HEK293 (cell line): Measurements from ENCODE around the gene PLEKHG5.

Experiments
- CTCF ChIA-PET: fragments of 350-600 bp; formaldehyde crosslinking; extraction: SDS; loops from one replicate; lab custom pipeline; 2021; ENCODE audit warnings: antibody characterized with exemption; lab: Yijun Ruan, JAX
- POLR2A ChIA-PET: fragments of 300-600 bp; formaldehyde crosslinking; extraction: SDS; loops from one replicate; lab custom pipeline; 2020; ENCODE audit warnings: antibody characterized with exemption, inconsistent platforms; lab: Yijun Ruan, JAX
- H3K27ac ChIP-seq: fragments of 200-500 bp; sonication (Bioruptor generic); 2 replicates; pipeline ENCODE4 v1.5.1; 2014; ENCODE audit warnings: low read depth, low read length, control low read depth, inconsistent platforms; ENCODE audit errors: extremely low read depth
- H3K36me3 ChIP-seq, 2 experiments: fragments of 200-500 bp in 1 of 2; sonication (Bioruptor generic) in 1 of 2; 1 replicate in 1 of 2; 2 replicates in 1 of 2; pipeline ENCODE4 v1.5.1; 2014 to 2017; ENCODE audit warnings: inconsistent platforms in 2 of 2, low read length in 2 of 2; ENCODE audit not compliant: control insufficient read depth in 2 of 2, insufficient read depth in 1 of 2
- H3K4me1 ChIP-seq: fragments of 200-500 bp; sonication (Bioruptor generic); 2 replicates; pipeline ENCODE4 v1.5.1; 2014; ENCODE audit warnings: mild to moderate bottlenecking, low read length, inconsistent platforms; ENCODE audit not compliant: control insufficient read depth, insufficient read depth
- H3K4me3 ChIP-seq: 2 replicates; pipeline ENCODE4 v1.5.1; 2011; ENCODE audit warnings: low read depth, mild to moderate bottlenecking, control low read depth, low read length, moderate library complexity
- H3K9me3 ChIP-seq: fragments of 200-500 bp; sonication (Bioruptor generic); 2 replicates; pipeline ENCODE4 v1.5.1; 2014; ENCODE audit warnings: low read depth, low read length, inconsistent platforms; ENCODE audit not compliant: control insufficient read depth, insufficient read depth
- GLIS2 ChIP-seq: fragments of 450-650 bp; formaldehyde crosslinking; IDR thresholded peaks from 2 replicates; pipeline ENCODE4 v1.5.1; 2016; ENCODE audit warnings: missing biosample characterization, missing genetic modification characterization
- PATZ1 ChIP-seq: fragments of 450-650 bp; formaldehyde crosslinking; IDR thresholded peaks from 2 replicates; pipeline ENCODE4 v1.5.1; 2016; ENCODE audit warnings: missing biosample characterization, missing genetic modification characterization
- PRDM10 ChIP-seq: fragments of 450-650 bp; formaldehyde crosslinking; IDR thresholded peaks from 2 replicates; pipeline ENCODE4 v1.5.1; 2016; ENCODE audit warnings: missing biosample characterization, missing genetic modification characterization
- SCRT2 ChIP-seq: fragments of 450-650 bp; formaldehyde crosslinking; IDR thresholded peaks from 2 replicates; pipeline ENCODE4 v1.5.1; 2016; ENCODE audit warnings: missing biosample characterization, missing genetic modification characterization
- SP3 ChIP-seq: fragments of 450-650 bp; formaldehyde crosslinking; IDR thresholded peaks from 2 replicates; pipeline ENCODE4 v1.5.1; 2016; ENCODE audit warnings: missing biosample characterization, missing genetic modification characterization
- ZBTB10 ChIP-seq: fragments of 450-650 bp; formaldehyde crosslinking; IDR thresholded peaks from 2 replicates; pipeline ENCODE4 v1.5.1; 2016; ENCODE audit warnings: missing biosample characterization, missing genetic modification characterization
- ZBTB11 ChIP-seq: fragments of 450-650 bp; formaldehyde crosslinking; conservative IDR thresholded peaks from 2 replicates; pipeline ENCODE4 v1.5.1; 2016; ENCODE audit warnings: low read depth, missing biosample characterization, missing genetic modification characterization
- ZNF501 ChIP-seq: fragments of 450-650 bp; formaldehyde crosslinking; IDR thresholded peaks from 2 replicates; pipeline ENCODE4 v1.5.1; 2016; ENCODE audit warnings: missing biosample characterization, missing genetic modification characterization
- ZNF518A ChIP-seq: fragments of 450-650 bp; formaldehyde crosslinking; conservative IDR thresholded peaks from 2 replicates; pipeline ENCODE4 v1.5.1; 2016; ENCODE audit warnings: low read depth, missing biosample characterization, missing genetic modification characterization
- ZSCAN23 ChIP-seq: fragments of 450-650 bp; formaldehyde crosslinking; IDR thresholded peaks from 2 replicates; pipeline ENCODE4 v1.5.1; 2016; ENCODE audit warnings: missing biosample characterization, missing genetic modification characterization
- TF ChIP-seq, protein P1 (sequence below): fragments of 450-650 bp; formaldehyde crosslinking; IDR thresholded peaks from 2 replicates; pipeline ENCODE4 v1.5.1; 2016; ENCODE audit warnings: missing biosample characterization, missing genetic modification characterization, low read depth
- TF ChIP-seq, protein P2 (sequence below): fragments of 450-650 bp; formaldehyde crosslinking; IDR thresholded peaks from 2 replicates; pipeline ENCODE4 v1.5.1; 2017; ENCODE audit warnings: missing biosample characterization, missing genetic modification characterization

Gene PLEKHG5

DNA sequence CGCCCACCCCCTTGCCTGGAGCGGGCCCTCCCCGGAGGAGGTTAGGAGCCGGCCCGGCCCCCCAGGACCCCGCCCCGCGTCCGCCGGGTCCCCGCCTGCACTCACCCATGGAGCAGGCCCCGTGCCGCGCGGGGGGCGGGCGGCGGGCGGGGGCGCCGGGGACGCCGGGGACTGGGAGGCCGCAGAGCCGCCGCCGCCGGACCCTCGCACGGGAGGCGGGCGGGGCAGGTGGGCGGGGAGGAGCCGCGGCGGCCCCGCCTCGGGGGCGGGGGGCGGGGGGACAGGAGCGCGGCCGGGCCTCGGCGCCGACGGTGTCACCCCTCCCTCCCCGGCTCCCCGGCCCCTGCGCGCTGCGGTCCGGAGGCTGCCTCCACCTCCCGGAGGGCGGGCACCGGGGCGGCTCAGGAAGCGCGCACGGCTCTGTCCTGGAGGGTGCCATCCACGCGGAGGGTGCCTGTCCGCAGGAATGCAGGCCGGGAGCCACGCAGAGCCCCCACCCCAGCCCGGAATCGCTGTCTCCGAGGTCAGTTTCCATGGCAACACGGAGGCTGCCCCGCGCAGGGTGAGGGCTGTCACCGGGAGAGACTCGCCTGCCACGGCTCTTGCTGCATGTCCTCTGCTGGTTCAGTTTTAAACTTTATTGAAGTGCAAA is 5.9 kb upstream of the PLEKHG5 start (continued):
- TF ChIP-seq SP3 (tag by site-specific recombination), result peak; percentile 73
- TF ChIP-seq GLIS2 (tag by site-specific recombination), result peak; percentile 69
- TF ChIP-seq, protein P1, sequence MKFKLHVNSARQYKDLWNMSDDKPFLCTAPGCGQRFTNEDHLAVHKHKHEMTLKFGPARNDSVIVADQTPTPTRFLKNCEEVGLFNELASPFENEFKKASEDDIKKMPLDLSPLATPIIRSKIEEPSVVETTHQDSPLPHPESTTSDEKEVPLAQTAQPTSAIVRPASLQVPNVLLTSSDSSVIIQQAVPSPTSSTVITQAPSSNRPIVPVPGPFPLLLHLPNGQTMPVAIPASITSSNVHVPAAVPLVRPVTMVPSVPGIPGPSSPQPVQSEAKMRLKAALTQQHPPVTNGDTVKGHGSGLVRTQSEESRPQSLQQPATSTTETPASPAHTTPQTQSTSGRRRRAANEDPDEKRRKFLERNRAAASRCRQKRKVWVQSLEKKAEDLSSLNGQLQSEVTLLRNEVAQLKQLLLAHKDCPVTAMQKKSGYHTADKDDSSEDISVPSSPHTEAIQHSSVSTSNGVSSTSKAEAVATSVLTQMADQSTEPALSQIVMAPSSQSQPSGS, result no peak
- TF ChIP-seq, protein P2, sequence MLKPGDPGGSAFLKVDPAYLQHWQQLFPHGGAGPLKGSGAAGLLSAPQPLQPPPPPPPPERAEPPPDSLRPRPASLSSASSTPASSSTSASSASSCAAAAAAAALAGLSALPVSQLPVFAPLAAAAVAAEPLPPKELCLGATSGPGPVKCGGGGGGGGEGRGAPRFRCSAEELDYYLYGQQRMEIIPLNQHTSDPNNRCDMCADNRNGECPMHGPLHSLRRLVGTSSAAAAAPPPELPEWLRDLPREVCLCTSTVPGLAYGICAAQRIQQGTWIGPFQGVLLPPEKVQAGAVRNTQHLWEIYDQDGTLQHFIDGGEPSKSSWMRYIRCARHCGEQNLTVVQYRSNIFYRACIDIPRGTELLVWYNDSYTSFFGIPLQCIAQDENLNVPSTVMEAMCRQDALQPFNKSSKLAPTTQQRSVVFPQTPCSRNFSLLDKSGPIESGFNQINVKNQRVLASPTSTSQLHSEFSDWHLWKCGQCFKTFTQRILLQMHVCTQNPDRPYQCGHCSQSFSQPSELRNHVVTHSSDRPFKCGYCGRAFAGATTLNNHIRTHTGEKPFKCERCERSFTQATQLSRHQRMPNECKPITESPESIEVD, result no peak
- no peak for TF ChIP-seq ZNF501

DNA sequence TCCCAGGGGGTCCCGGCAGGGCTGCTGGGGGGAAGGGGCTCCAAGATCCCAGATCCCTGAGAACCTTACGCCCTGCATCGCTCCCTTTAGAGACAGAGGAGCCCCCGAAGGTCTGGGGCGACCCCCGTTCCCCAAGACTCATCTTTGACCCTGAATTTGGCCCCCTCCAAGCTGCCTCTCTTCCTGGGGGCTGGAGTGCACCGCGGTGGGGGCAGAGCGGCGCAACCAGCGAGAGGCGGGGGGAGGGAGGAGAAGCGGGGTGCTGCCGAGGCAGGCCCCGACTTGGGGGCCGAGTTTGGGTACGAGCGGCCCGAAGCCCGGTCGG is 5.4 kb upstream of the PLEKHG5 start:
- Histone ChIP-seq H3K4me1 (no peaks in the 10 kb centered on the region), H3K36me3 (peaks cover 0 to 3% of the 10 kb centered on the region in 2 experiments; a peak in 1 of 3 replicates), H3K27ac (no peak overlapping the region), H3K9me3 (no peaks in the 10 kb centered on the region), H3K4me3 (peak overlapping the region; percentile 35)
- ChIA-PET POLR2A (no interaction called here), CTCF (no interaction called here)
- TF ChIP-seq ZBTB11 (tag by site-specific recombination) (no peak), PATZ1 (peak; percentile 13), ZNF518A (tag by site-specific recombination) (no peak), ZSCAN23 (tag by site-specific recombination) (no peak), ZBTB10 (tag by site-specific recombination) (peak; percentile 44; the same call in 1 of the 2 replicates), PRDM10 (peak; percentile 65), SCRT2 (tag by site-specific recombination) (no peak)
